ENCODE measurements around the gene JAZF1. TPM values are rescaled to one million over a fixed set of nuclear protein-coding genes. Genes with fewer than 3 reads are reported as not detected.

Gene JAZF1
- total RNA-seq, 4 donors from 2014 or later: 1.6 to 8.6 (median 5.3) TPM

DNA sequence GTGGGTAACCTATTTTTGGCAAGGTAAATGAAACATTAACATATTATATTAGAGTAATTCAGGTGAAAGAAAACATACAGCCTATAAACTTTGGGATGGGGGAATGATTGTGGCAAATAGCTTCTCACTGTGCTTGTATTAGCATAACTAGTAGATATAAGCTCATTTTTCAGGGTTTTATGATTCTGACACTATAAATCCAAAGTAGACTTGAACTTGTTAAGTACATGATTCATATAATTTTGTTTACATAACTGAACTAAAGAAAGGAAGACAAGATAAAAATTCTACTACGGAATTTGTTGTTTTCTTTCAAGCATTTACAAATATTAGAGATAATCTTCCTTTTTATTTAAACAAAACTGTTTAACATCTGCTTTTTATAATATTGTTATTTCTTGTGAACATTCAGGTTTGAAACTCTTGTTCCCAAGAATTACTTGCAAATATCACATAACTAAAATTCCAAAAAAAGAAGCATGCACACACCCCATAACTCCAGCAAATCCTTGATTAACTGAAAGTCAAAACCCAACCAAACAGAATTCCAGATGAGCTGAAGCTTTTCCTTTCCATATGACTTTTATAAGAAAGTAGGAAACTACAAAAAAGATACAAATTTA is 142.3 kb downstream of the JAZF1 start:
- H3K4me1 ChIP-seq: peaks cover 11 to 19% of the 10 kb centered on the region in 2 donors
- in situ Hi-C loops (cut with MboI; ENCODE audit: low sequenced_read_pairs in 4 of 4): no loop called here
- H3K9me3 ChIP-seq: no peaks in the 10 kb centered on the region
- no peak overlapping the region for H3K27ac ChIP-seq
- no peak for DNase-seq
- no peak overlapping the region for H3K4me3 ChIP-seq
- H3K36me3 ChIP-seq: no peaks in the 10 kb centered on the region
- no peak for ATAC-seq
- no peaks in the 10 kb centered on the region for H3K27me3 ChIP-seq
- TF ChIP-seq POLR2A (IDR thresholded peaks at IDR 0.05): no peak
- intact Hi-C loops (cut with DNase I; ENCODE audit: low total_unique reads): no loop called here

GRCh38 chr7:28037220-28038010 is 143.2 kb downstream of the JAZF1 start:
- ATAC-seq (peak; percentile 97 to 99), DNase-seq (no peak)
- no peak for TF ChIP-seq CTCF (IDR thresholded peaks at IDR 0.05 in 4 of 5, conservative IDR thresholded peaks at IDR 0.05 in 1 of 5)

DNA sequence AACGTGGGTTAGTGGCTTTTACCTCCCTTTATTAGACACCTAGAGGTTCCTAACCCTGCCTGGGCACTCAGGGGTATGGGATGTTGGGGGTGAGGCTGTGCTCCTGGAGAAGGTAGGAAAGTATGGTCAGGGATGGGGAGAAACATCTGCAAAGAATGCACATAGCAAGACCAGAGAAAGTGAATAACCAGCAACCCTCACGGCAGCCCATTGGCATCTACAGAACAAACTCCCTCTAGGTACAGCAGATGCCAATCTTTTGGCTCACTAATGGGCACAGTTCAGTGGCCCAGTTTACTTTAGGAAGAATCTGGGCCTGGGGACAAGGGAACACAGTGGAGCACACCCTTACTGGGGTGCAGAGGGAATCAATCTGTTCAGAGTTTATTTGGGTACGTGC is 143.9 kb downstream of the JAZF1 start:
- intact Hi-C loops (cut with DNase I; ENCODE audit: low total_unique reads) (no loop called here), in situ Hi-C loops (cut with MboI; ENCODE audit: low sequenced_read_pairs in 4 of 4) (no loop called here)
- no peaks in the 10 kb centered on the region for H3K36me3 ChIP-seq
- no peak overlapping the region for H3K4me3 ChIP-seq
- H3K9me3 ChIP-seq: no peaks in the 10 kb centered on the region
- peak overlapping the region; percentile 41 to 65 (median 62) for H3K27ac ChIP-seq
- TF ChIP-seq POLR2A (IDR thresholded peaks at IDR 0.05) (no peak), CTCF (IDR thresholded peaks at IDR 0.05 in 4 of 5, conservative IDR thresholded peaks at IDR 0.05 in 1 of 5) (no peak)
- peaks cover 11 to 19% of the 10 kb centered on the region in 2 donors for H3K4me1 ChIP-seq
- ATAC-seq: peak in 1 of 2 donors; percentile 21
- no peak for DNase-seq
- no peaks in the 10 kb centered on the region for H3K27me3 ChIP-seq

More at GRCh38 chr7:28037220-28038010, 143.2 kb downstream of the JAZF1 start:
- no peaks in the 10 kb centered on the region for H3K27me3 ChIP-seq
- no peak overlapping the region for H3K4me3 ChIP-seq
- H3K9me3 ChIP-seq: no peaks in the 10 kb centered on the region
- no peaks in the 10 kb centered on the region for H3K36me3 ChIP-seq
- peaks cover 11 to 19% of the 10 kb centered on the region in 2 donors for H3K4me1 ChIP-seq
- in situ Hi-C loops (cut with MboI; ENCODE audit: low sequenced_read_pairs in 4 of 4): no loop called here
- H3K27ac ChIP-seq: peak overlapping the region; percentile 41 to 65 (median 62)
- intact Hi-C loops (cut with DNase I; ENCODE audit: low total_unique reads): no loop called here

DNA sequence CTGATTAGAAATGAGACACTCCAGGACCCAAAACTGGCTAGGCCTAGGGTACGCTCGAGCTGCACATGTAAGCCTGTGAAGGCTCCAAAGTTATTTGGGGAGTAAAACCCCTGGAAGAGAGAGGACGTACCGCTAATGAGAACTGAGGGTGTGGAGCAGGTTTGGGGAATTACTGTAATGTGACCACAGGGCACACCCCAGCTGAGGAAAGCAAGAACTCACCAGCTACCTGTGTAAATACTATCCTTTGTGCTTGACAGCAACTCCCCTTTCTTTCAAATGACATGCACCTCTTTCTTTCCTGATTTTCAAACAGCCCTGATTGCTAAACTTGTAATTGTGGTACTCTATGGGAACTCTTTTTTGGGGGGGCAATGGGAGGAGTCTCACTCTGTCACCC is 147.2 kb downstream of the JAZF1 start:
- Histone ChIP-seq H3K9me3 (no peaks in the 10 kb centered on the region), H3K4me1 (peaks cover 11 to 19% of the 10 kb centered on the region in 2 donors), H3K27ac (no peak overlapping the region), H3K27me3 (no peaks in the 10 kb centered on the region), H3K4me3 (no peak overlapping the region), H3K36me3 (no peaks in the 10 kb centered on the region)
- in situ Hi-C loops (cut with MboI; ENCODE audit: low sequenced_read_pairs in 4 of 4) (no loop called here), intact Hi-C loops (cut with DNase I; ENCODE audit: low total_unique reads) (no loop called here)
- no peak for ATAC-seq
- TF ChIP-seq POLR2A (IDR thresholded peaks at IDR 0.05) (no peak), CTCF (IDR thresholded peaks at IDR 0.05 in 4 of 5, conservative IDR thresholded peaks at IDR 0.05 in 1 of 5) (no peak)
- no peak for DNase-seq

- no peak for ATAC-seq
- DNase-seq: no peak
- Histone ChIP-seq H3K9me3 (no peaks in the 10 kb centered on the region), H3K4me3 (no peak overlapping the region), H3K27ac (no peak overlapping the region), H3K27me3 (no peaks in the 10 kb centered on the region), H3K4me1 (peaks cover 11 to 19% of the 10 kb centered on the region in 2 donors), H3K36me3 (no peaks in the 10 kb centered on the region)
- intact Hi-C loops (cut with DNase I; ENCODE audit: low total_unique reads) (no loop called here), in situ Hi-C loops (cut with MboI; ENCODE audit: low sequenced_read_pairs in 4 of 4) (no loop called here)
- TF ChIP-seq CTCF (IDR thresholded peaks at IDR 0.05 in 4 of 5, conservative IDR thresholded peaks at IDR 0.05 in 1 of 5): no peak
- no peak for TF ChIP-seq POLR2A (IDR thresholded peaks at IDR 0.05)
Observed at GRCh38 chr7:28032738-28033380, 147.7 kb downstream of the JAZF1 start.
